Activated naive CD4-positive, alpha-beta T cell treated with anti-CD3 and anti-CD28 coated beads, Interleukin-2, amount 50 U/mL, for 24 hours (primary cell): ENCODE results near the gene SNCB.

Source experiments
- H3K27ac Mint-ChIP-seq: one replicate; pipeline ENCODE4 v1.8.0; 2021; ENCODE audit warnings: mild to moderate bottlenecking, mixed read lengths
- H3K27me3 Mint-ChIP-seq: one replicate; pipeline ENCODE4 v1.8.0; 2021; ENCODE audit warnings: mixed read lengths
- H3K36me3 Mint-ChIP-seq: one replicate; pipeline ENCODE4 v1.8.0; 2021; ENCODE audit warnings: mixed read lengths
- H3K4me1 Mint-ChIP-seq: one replicate; pipeline ENCODE4 v1.8.0; 2021; ENCODE audit warnings: mixed read lengths
- H3K4me3 Mint-ChIP-seq: one replicate; pipeline ENCODE4 v1.8.0; 2021; ENCODE audit warnings: mild to moderate bottlenecking, mixed read lengths
- H3K9me3 Mint-ChIP-seq: one replicate; pipeline ENCODE4 v1.8.0; 2021; ENCODE audit warnings: mixed read lengths

SNCB gene

DNA sequence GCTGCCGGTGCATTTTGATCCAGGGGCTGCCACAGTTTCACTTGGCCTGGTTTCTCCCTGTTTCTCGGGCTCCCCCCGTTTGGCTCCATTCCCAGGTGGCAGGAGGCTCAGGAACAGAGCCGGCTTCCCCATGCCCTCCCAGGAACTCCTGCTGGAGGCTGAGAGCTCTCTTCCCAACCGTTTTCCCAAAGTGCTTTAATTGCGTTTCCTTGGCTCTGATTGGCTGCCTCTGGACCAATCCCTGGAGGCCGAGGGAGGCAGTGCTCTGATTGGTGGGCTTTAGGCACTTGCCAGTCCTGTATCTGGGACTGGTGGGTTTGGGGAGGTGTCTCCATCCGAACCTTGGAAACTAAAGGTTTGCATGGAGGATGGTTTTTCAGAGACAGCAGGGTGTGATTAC lies 21.8 kb upstream of the SNCB start:
- Mint-ChIP-seq H3K4me1 (peaks cover 66% of the 10 kb centered on the region), H3K27me3 (no peaks in the 10 kb centered on the region), H3K36me3 (peaks cover 7% of the 10 kb centered on the region), H3K4me3 (no peak overlapping the region), H3K27ac (no peak overlapping the region), H3K9me3 (no peaks in the 10 kb centered on the region)

- H3K9me3 Mint-ChIP-seq, result no peaks in the 10 kb centered on the region
- H3K27ac Mint-ChIP-seq, result no peak overlapping the region
- H3K36me3 Mint-ChIP-seq, result peaks cover 7% of the 10 kb centered on the region
- peaks cover 71% of the 10 kb centered on the region for H3K4me1 Mint-ChIP-seq
- no peak overlapping the region for H3K4me3 Mint-ChIP-seq
- no peaks in the 10 kb centered on the region for H3K27me3 Mint-ChIP-seq
These were observed 21.2 kb upstream of the SNCB start for GRCh38 chr5:176651472-176651980.

DNA sequence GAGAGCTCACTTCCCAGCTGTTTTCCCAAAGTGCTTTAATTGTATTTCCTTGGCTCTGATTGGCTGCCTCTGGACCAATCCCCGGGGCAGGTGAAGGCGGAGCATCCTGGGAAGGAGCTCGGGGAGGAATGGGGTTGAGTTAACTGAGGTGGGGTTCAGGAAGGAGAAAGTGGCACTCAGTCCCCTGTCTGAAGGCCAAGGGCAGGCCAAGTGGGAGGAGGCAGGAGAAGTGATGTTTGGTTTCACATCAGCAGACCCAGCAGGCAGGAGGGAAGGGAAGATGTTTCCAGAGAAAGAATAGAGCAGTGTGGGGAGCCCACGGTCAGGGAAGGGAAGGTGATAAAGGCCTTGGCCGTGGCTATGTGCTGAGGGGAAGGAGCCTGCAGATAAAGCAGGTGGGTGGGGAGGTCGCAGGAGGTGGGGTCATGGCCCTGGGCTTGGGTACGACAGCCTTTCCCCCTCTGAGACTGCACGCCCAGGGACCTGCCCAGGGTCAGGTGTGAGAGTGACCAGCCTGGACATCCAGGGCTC lies 20.1 kb upstream of the SNCB start:
- Mint-ChIP-seq H3K4me1 (peaks cover 78% of the 10 kb centered on the region), H3K4me3 (no peak overlapping the region)

GRCh38 chr5:176648474-176649194 lies 18.3 kb upstream of the SNCB start:
- peaks cover 64% of the 10 kb centered on the region for H3K4me1 Mint-ChIP-seq
- H3K4me3 Mint-ChIP-seq, result peak overlapping the region; percentile 74
- H3K9me3 Mint-ChIP-seq, result no peaks in the 10 kb centered on the region
- H3K36me3 Mint-ChIP-seq, result peaks cover 5% of the 10 kb centered on the region
- no peaks in the 10 kb centered on the region for H3K27me3 Mint-ChIP-seq
- H3K27ac Mint-ChIP-seq, result peak overlapping the region; percentile 25

More for the DNA sequence above, 20.1 kb upstream of the SNCB start:
- Mint-ChIP-seq H3K9me3 (no peaks in the 10 kb centered on the region), H3K36me3 (peaks cover 7% of the 10 kb centered on the region), H3K27ac (no peak overlapping the region), H3K27me3 (no peaks in the 10 kb centered on the region)

DNA sequence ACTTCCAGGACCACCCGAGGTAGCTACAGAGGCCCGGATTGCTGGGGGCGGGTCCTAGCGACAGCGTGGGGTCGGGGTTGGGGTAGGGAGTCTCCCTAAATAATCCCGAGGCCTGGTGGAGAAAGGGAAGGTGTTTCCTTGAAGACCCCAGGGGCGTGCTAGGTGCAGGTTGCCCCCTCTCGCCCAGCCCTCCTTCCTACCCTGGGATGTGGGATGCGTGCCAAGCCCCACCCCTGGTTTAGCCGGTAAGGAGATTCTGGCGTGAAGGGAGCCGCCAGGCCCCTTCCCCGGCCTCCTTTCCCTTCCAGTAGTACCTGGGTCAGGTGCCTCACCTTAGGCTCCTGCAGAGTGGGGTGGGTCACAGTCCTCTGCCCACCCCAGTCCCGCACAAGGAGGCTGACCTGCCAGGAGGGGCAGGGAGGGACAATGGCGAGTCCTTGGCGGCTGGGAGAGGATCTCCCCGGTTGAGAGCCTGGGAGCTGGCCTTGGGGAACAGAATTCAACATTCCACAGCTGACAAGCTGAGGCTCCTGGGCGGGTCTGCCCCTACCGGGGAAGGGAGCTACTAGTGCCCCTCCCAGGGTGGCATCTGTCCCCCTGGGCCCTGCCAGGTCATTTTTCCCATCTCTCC lies 17.6 kb upstream of the SNCB start:
- peaks cover 58% of the 10 kb centered on the region for H3K4me1 Mint-ChIP-seq
- peak overlapping the region; percentile 74 for H3K4me3 Mint-ChIP-seq
- no peak overlapping the region for H3K27ac Mint-ChIP-seq
- H3K36me3 Mint-ChIP-seq, result no peaks in the 10 kb centered on the region
- H3K27me3 Mint-ChIP-seq, result no peaks in the 10 kb centered on the region
- H3K9me3 Mint-ChIP-seq, result no peaks in the 10 kb centered on the region

DNA sequence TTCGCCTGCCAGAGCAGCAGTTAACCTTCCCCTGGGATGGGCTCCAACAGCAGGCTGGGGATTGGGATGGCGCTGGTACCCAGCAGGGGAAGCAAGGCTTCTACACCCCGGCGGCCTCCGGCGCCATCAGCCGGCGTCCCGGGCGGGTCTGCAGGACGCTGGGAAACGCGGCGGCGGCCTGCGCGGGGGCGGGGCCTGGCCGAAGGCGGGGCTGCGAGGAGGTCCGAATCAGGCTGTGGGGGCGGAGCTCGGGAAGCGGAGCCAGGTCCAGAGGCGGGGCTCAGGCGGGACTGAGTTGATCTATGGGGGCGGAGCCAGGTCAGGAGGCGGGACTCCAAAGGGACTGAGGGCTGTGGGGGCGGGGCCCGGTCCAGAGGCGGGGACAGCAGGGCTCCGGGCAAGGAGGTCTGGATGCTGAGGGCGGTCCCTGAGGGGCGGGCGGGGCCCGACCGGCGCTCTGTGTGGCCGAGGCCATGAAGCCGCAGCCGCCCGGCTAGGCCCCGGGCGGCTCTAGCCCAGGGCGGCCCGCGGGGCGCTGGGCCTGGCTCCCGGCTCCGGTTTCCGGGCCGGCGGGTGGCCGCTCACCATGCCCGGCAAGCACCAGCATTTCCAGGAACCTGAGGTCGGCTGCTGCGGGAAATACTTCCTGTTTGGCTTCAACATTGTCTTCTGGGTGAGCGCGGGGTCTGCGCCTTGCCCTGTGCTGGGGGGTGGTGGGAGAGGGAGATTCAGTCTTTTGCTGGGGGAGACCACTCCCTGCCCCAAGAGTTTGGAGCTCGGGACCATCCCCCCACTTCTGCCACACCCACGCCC lies 16.9 kb upstream of the SNCB start, which contains the start of gene TSPAN17:
TSS of gene TSPAN17 (plus strand) at position 455 of the 813 bp plus-strand sequence. CDS start at position 587, 132 bp downstream.
- Mint-ChIP-seq H3K36me3 (no peaks in the 10 kb centered on the region), H3K9me3 (no peaks in the 10 kb centered on the region), H3K4me1 (peaks cover 50% of the 10 kb centered on the region), H3K27ac (peak within 1 kb of the TSS; percentile 35), H3K27me3 (no peaks in the 10 kb centered on the region), H3K4me3 (peak within 1 kb of the TSS; percentile 74)

DNA sequence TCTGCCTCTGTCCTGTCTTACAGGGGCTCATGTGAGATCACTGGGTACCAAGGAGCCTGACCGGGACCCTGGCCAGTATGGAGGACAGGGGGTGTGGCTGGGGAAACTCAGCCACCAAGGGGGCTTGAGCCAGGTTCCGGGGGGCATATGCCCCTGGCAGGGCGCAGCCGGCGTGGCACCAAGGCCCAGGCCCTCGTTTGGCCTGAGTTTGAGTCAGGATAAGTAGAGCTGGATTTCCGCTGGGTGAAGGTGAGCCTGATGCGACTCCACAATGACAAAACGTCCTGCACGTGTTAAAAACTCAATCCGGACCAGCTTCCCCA lies 16.3 kb upstream of the SNCB start:
- peak overlapping the region; percentile 74 for H3K4me3 Mint-ChIP-seq

GRCh38 chr5:176646049-176646706 lies 15.8 kb upstream of the SNCB start:
- peaks cover 40% of the 10 kb centered on the region for H3K4me1 Mint-ChIP-seq
- H3K27ac Mint-ChIP-seq, result peak overlapping the region; percentile 30

More for the DNA sequence above, 16.3 kb upstream of the SNCB start:
- Mint-ChIP-seq H3K9me3 (no peaks in the 10 kb centered on the region), H3K27me3 (no peaks in the 10 kb centered on the region), H3K4me1 (peaks cover 45% of the 10 kb centered on the region), H3K27ac (peak overlapping the region; percentile 27), H3K36me3 (no peaks in the 10 kb centered on the region)

GRCh38 chr5:176644878-176645670 lies 14.7 kb upstream of the SNCB start:
- H3K27me3 Mint-ChIP-seq, result no peaks in the 10 kb centered on the region
- peaks cover 30% of the 10 kb centered on the region for H3K4me1 Mint-ChIP-seq
- no peak overlapping the region for H3K4me3 Mint-ChIP-seq
- no peaks in the 10 kb centered on the region for H3K36me3 Mint-ChIP-seq
- H3K27ac Mint-ChIP-seq, result no peak overlapping the region
- no peaks in the 10 kb centered on the region for H3K9me3 Mint-ChIP-seq

More at GRCh38 chr5:176646049-176646706, 15.8 kb upstream of the SNCB start:
- H3K27me3 Mint-ChIP-seq, result no peaks in the 10 kb centered on the region
- H3K36me3 Mint-ChIP-seq, result no peaks in the 10 kb centered on the region
- H3K4me3 Mint-ChIP-seq, result peak overlapping the region; percentile 74
- no peaks in the 10 kb centered on the region for H3K9me3 Mint-ChIP-seq

DNA sequence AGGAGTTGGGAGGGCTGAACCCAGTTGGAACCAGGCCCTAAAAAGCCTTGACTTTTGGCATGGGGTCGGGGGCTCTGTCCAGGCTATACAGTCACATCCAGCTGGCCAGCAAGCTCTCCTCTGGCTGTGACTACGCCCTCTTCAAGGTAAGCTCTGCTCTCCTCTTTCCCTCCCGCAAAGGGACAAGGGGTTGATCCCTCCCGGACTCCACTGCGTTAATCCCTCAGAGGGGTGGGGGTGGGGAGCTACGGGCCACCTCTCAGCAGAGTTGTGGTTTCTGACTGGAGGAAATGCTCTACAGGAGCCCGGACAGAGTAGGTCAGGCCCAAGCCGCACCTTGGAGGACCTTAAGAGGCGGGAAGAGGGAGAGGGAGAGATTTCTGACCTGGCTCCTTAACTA lies 14.0 kb upstream of the SNCB start:
- Mint-ChIP-seq H3K4me3 (no peak overlapping the region), H3K36me3 (no peaks in the 10 kb centered on the region), H3K4me1 (peaks cover 25% of the 10 kb centered on the region), H3K9me3 (no peaks in the 10 kb centered on the region), H3K27ac (no peak overlapping the region), H3K27me3 (no peaks in the 10 kb centered on the region)

DNA sequence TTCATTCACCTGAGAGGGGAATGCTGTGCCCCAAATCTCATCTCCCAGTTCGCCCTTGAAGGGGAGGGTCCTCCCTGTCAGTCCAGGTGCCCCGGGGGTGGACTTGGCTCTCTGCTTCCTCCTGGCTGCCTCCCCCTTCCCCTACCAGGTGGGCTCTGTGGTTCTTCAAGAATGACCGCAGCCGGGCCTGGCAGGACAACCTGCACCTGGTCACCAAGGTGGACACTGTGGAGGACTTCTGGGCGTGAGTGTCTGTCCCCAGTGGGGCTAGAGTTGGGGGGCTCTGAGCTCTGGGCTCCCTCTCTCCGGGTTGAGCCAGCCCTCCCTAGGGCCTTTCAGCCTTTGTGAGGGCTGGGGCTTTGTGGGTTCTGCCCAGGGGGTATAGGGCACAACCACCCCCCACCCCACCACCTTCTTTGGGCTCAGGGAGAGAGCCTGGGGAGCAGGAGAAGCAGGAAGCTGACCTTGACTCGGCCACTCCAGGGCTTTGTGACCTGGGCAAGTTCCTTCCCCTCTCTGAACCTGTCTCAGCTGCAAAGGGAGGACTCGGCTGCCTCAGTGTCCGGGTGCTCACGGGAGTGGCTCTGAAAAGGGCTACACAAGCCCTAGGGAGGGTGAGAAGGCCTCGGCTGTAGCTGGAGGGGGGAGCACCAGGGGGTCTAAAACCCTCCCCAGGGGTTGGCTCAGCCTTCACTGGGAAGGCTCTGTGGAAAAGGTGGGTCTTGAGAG lies 13.3 kb upstream of the SNCB start:
- Mint-ChIP-seq H3K27me3 (no peaks in the 10 kb centered on the region), H3K4me3 (no peak overlapping the region), H3K4me1 (peaks cover 19% of the 10 kb centered on the region), H3K36me3 (no peaks in the 10 kb centered on the region), H3K9me3 (no peaks in the 10 kb centered on the region), H3K27ac (no peak overlapping the region)

DNA sequence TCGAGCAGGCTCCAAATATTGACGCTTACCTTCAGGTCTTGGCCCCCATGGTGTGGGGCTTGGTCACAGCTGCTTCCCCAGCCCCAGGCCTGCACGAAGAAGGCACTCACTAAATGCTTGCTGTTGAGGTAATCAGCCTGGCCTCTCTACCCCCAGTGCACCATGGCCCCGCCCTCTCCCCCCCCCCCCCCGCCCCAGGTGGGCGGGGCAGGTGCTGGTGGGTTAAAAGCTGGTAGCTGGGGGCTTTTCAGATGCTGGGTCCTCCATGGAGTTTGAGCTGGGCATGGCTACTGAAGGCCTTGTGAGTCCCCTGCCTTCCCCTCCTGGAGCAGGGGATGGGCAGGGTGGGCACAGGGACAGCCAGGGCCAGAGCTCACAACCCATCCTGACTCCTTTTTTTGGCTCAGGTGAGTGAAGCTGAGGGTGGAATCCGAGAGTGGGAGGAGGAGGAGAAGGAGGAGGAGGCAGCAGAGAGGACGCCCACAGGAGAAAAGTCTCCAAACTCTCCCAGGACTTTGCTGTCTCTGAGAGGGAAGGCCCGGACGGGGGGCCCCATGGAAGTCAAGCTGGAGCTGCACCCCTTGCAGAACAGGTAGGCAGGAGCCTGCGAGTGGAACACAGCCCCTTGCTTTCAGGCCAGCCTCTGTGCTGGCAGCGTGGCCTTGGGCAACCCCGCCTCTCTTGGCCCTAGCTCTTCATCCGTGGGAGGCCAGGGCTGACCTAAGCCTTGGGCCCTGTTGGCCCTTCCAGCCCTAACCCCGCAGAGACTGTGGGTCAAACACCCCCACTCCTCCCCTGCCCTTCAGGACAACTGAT lies 12.5 kb upstream of the SNCB start:
- Mint-ChIP-seq H3K9me3 (no peaks in the 10 kb centered on the region), H3K36me3 (no peaks in the 10 kb centered on the region), H3K4me3 (no peak overlapping the region), H3K27ac (no peak overlapping the region), H3K27me3 (no peaks in the 10 kb centered on the region), H3K4me1 (peaks cover 12% of the 10 kb centered on the region)

DNA sequence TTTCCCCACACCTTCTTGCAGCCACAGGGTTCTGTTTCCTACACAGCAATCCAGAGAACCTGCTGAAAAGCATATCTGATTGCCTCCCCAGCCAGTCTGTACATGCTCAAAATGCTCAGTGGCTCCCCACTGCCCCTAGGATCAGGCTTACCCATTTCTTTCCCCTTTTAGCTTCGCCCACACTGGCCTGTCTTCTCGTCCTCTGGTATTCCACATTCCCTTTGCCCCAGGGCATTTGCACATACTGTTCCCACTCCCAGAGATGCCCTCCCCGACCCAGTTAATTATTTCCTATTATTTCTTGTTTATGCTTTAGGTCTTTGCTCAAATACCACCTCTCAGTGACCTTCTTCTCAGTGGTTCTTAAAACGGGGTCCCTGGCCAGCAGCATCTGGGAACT lies 10.3 kb upstream of the SNCB start:
- no peak overlapping the region for H3K27ac Mint-ChIP-seq
- no peaks in the 10 kb centered on the region for H3K9me3 Mint-ChIP-seq
- H3K27me3 Mint-ChIP-seq, result no peaks in the 10 kb centered on the region
- H3K36me3 Mint-ChIP-seq, result no peaks in the 10 kb centered on the region
- H3K4me1 Mint-ChIP-seq, result no peaks in the 10 kb centered on the region
- no peak overlapping the region for H3K4me3 Mint-ChIP-seq
